HEK293 (cell line): ENCODE measurements around the gene PTPN11.

Experiments used
- GFI1B ChIP-seq: fragments of 450-650 bp; formaldehyde crosslinking; IDR thresholded peaks from 2 replicates; pipeline ENCODE4 v1.5.1; 2016; ENCODE audit warnings: missing biosample characterization, missing genetic modification characterization
- RBAK ChIP-seq: fragments of 450-650 bp; formaldehyde crosslinking; IDR thresholded peaks from 2 replicates; pipeline ENCODE4 v1.5.1; 2016; ENCODE audit warnings: missing biosample characterization, missing genetic modification characterization
- TF ChIP-seq, protein P1 (sequence below): fragments of 450-650 bp; formaldehyde crosslinking; IDR thresholded peaks from 2 replicates; pipeline ENCODE4 v1.5.1; 2016; ENCODE audit warnings: missing biosample characterization, missing genetic modification characterization
- TF ChIP-seq, protein P2 (sequence below): IDR thresholded peaks from 2 replicates; pipeline ENCODE4 v1.6.1; 2011; ENCODE audit warnings: mild to moderate bottlenecking, low read depth, low read length, borderline replicate concordance
- TF ChIP-seq, protein P3 (sequence below): fragments of 450-650 bp; formaldehyde crosslinking; IDR thresholded peaks from 2 replicates; pipeline ENCODE4 v1.5.1; 2016; ENCODE audit warnings: missing biosample characterization, missing genetic modification characterization

- TF ChIP-seq, protein P1, sequence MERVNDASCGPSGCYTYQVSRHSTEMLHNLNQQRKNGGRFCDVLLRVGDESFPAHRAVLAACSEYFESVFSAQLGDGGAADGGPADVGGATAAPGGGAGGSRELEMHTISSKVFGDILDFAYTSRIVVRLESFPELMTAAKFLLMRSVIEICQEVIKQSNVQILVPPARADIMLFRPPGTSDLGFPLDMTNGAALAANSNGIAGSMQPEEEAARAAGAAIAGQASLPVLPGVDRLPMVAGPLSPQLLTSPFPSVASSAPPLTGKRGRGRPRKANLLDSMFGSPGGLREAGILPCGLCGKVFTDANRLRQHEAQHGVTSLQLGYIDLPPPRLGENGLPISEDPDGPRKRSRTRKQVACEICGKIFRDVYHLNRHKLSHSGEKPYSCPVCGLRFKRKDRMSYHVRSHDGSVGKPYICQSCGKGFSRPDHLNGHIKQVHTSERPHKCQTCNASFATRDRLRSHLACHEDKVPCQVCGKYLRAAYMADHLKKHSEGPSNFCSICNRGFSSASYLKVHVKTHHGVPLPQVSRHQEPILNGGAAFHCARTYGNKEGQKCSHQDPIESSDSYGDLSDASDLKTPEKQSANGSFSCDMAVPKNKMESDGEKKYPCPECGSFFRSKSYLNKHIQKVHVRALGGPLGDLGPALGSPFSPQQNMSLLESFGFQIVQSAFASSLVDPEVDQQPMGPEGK (tag by site-specific recombination): no peak
- no peak for TF ChIP-seq GFI1B
- TF ChIP-seq, protein P2, sequence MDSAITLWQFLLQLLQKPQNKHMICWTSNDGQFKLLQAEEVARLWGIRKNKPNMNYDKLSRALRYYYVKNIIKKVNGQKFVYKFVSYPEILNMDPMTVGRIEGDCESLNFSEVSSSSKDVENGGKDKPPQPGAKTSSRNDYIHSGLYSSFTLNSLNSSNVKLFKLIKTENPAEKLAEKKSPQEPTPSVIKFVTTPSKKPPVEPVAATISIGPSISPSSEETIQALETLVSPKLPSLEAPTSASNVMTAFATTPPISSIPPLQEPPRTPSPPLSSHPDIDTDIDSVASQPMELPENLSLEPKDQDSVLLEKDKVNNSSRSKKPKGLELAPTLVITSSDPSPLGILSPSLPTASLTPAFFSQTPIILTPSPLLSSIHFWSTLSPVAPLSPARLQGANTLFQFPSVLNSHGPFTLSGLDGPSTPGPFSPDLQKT: no peak
- TF ChIP-seq, protein P3, sequence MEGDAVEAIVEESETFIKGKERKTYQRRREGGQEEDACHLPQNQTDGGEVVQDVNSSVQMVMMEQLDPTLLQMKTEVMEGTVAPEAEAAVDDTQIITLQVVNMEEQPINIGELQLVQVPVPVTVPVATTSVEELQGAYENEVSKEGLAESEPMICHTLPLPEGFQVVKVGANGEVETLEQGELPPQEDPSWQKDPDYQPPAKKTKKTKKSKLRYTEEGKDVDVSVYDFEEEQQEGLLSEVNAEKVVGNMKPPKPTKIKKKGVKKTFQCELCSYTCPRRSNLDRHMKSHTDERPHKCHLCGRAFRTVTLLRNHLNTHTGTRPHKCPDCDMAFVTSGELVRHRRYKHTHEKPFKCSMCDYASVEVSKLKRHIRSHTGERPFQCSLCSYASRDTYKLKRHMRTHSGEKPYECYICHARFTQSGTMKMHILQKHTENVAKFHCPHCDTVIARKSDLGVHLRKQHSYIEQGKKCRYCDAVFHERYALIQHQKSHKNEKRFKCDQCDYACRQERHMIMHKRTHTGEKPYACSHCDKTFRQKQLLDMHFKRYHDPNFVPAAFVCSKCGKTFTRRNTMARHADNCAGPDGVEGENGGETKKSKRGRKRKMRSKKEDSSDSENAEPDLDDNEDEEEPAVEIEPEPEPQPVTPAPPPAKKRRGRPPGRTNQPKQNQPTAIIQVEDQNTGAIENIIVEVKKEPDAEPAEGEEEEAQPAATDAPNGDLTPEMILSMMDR (tag by site-specific recombination): no peak
- TF ChIP-seq RBAK (tag by site-specific recombination): no peak
These were observed 132.9 kb downstream of the PTPN11 start for GRCh38 chr12:112551681-112552080.
